Measurements from ENCODE around the gene BMERB1. TPM values are rescaled to one million over a fixed set of nuclear protein-coding genes. Genes with fewer than 3 reads are reported as not detected.

Gene BMERB1
- total and polyA plus RNA-seq, 4 donors: 5.6 to 33.3 (median 9.0) TPM

DNA sequence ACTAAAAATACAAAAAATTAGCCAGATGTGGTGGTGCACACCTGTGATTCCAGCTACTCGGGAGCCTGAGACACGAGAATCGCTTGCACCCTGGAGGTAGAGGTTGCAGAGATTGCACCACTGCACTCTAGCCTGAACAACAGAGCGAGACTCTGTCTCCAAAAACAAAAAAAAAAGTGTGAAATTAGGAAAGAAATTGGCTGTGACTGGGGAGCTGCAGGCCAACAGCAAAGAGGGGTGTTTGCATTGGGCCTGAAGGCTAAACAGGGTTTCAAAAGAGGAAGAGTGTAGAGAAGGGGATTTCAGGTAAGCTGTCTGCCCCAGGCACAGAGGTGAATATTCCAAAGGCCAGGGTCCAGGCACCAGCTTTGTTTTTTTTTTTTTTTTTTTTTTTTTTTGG is 9.4 kb downstream of the BMERB1 start (continued):
- TF ChIP-seq, protein P1, sequence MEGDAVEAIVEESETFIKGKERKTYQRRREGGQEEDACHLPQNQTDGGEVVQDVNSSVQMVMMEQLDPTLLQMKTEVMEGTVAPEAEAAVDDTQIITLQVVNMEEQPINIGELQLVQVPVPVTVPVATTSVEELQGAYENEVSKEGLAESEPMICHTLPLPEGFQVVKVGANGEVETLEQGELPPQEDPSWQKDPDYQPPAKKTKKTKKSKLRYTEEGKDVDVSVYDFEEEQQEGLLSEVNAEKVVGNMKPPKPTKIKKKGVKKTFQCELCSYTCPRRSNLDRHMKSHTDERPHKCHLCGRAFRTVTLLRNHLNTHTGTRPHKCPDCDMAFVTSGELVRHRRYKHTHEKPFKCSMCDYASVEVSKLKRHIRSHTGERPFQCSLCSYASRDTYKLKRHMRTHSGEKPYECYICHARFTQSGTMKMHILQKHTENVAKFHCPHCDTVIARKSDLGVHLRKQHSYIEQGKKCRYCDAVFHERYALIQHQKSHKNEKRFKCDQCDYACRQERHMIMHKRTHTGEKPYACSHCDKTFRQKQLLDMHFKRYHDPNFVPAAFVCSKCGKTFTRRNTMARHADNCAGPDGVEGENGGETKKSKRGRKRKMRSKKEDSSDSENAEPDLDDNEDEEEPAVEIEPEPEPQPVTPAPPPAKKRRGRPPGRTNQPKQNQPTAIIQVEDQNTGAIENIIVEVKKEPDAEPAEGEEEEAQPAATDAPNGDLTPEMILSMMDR (IDR thresholded peaks at IDR 0.05; ENCODE audit: low read depth, low read length, missing input control): no peak
- TF ChIP-seq FOXA1 (IDR thresholded peaks at IDR 0.05) (peak; percentile 23), EGR1 (IDR thresholded peaks at IDR 0.05; ENCODE audit: low read depth in 2 of 2) (no peak)
- TF ChIP-seq, protein P2, sequence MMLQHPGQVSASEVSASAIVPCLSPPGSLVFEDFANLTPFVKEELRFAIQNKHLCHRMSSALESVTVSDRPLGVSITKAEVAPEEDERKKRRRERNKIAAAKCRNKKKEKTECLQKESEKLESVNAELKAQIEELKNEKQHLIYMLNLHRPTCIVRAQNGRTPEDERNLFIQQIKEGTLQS (IDR thresholded peaks at IDR 0.05): peak; percentile 48
- TF ChIP-seq, protein P3, sequence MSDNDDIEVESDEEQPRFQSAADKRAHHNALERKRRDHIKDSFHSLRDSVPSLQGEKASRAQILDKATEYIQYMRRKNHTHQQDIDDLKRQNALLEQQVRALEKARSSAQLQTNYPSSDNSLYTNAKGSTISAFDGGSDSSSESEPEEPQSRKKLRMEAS (IDR thresholded peaks at IDR 0.05): peak; percentile 85

DNA sequence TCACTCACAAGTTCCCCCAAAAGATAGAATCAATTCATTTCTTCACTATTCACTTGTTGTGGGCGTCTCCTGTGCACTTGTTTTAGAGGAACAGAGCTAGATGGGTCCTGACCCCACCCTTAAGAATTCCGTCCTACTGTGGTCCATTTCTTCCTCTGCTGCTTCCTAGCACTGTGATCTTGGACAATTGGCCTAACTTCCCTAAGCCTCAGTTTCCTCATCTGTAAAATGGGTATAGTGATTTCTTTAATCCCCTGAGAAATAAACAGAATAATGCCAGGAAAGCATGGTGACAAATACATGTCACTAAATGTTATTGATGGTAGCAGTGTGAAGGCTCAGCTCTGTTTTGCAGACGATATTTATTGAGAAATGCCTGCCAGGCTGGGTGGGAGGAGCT is 9.9 kb downstream of the BMERB1 start:
- no peaks in the 10 kb centered on the region for H3K36me3 ChIP-seq (ENCODE audit: control insufficient read depth in 4 of 4, insufficient read depth in 3 of 4, low read depth in 1 of 4, low read length in 3 of 4)
- H3K27me3 ChIP-seq (ENCODE audit: control insufficient read depth in 4 of 4, insufficient read depth in 4 of 4, low read length in 3 of 4): no peaks in the 10 kb centered on the region
- peak overlapping the region; percentile 51 to 73 for H3K27ac ChIP-seq (ENCODE audit: low read depth in 1 of 2, low read length in 2 of 2)
- TF ChIP-seq EGR1 (IDR thresholded peaks at IDR 0.05; ENCODE audit: low read depth in 2 of 2): no peak
- TF ChIP-seq, protein P4, sequence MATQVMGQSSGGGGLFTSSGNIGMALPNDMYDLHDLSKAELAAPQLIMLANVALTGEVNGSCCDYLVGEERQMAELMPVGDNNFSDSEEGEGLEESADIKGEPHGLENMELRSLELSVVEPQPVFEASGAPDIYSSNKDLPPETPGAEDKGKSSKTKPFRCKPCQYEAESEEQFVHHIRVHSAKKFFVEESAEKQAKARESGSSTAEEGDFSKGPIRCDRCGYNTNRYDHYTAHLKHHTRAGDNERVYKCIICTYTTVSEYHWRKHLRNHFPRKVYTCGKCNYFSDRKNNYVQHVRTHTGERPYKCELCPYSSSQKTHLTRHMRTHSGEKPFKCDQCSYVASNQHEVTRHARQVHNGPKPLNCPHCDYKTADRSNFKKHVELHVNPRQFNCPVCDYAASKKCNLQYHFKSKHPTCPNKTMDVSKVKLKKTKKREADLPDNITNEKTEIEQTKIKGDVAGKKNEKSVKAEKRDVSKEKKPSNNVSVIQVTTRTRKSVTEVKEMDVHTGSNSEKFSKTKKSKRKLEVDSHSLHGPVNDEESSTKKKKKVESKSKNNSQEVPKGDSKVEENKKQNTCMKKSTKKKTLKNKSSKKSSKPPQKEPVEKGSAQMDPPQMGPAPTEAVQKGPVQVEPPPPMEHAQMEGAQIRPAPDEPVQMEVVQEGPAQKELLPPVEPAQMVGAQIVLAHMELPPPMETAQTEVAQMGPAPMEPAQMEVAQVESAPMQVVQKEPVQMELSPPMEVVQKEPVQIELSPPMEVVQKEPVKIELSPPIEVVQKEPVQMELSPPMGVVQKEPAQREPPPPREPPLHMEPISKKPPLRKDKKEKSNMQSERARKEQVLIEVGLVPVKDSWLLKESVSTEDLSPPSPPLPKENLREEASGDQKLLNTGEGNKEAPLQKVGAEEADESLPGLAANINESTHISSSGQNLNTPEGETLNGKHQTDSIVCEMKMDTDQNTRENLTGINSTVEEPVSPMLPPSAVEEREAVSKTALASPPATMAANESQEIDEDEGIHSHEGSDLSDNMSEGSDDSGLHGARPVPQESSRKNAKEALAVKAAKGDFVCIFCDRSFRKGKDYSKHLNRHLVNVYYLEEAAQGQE (IDR thresholded peaks at IDR 0.05): no peak
- TF ChIP-seq RAD21 (IDR thresholded peaks at IDR 0.05): no peak
- TF ChIP-seq, protein P2 (IDR thresholded peaks at IDR 0.05): no peak
- TF ChIP-seq GABPA (IDR thresholded peaks at IDR 0.05 in 1 of 2, conservative IDR thresholded peaks at IDR 0.05 in 1 of 2): no peak
- TF ChIP-seq TAF1 (conservative IDR thresholded peaks at IDR 0.05): no peak
- no peak for TF ChIP-seq FOXA1 (IDR thresholded peaks at IDR 0.05)
- no peak for TF ChIP-seq FOXA2 (IDR thresholded peaks at IDR 0.05)
- no peak for TF ChIP-seq NR2F2 (IDR thresholded peaks at IDR 0.05)
- TF ChIP-seq HNF4A (conservative IDR thresholded peaks at IDR 0.05): no peak
- no peak for TF ChIP-seq HNF4G (IDR thresholded peaks at IDR 0.05)
- TF ChIP-seq RXRA (IDR thresholded peaks at IDR 0.05): no peak
- TF ChIP-seq, protein P1 (IDR thresholded peaks at IDR 0.05; ENCODE audit: low read depth, low read length, missing input control): no peak
- TF ChIP-seq, protein P3 (IDR thresholded peaks at IDR 0.05): no peak
- TF ChIP-seq JUND (IDR thresholded peaks at IDR 0.05): no peak
- no peak for TF ChIP-seq SP1 (IDR thresholded peaks at IDR 0.05)
- no peak for TF ChIP-seq YY1 (IDR thresholded peaks at IDR 0.05)
- H3K9me3 ChIP-seq (ENCODE audit: control insufficient read depth in 4 of 4, low read length in 3 of 4): no peaks in the 10 kb centered on the region
- WGBS: 69% methylated on average over 3 of the region's 3 CpGs
- H3K4me3 ChIP-seq (ENCODE audit: low read depth in 1 of 3, low read length in 3 of 3): no peak overlapping the region
- H3K4me1 ChIP-seq (ENCODE audit: control insufficient read depth in 4 of 4, insufficient read depth in 4 of 4, low read length in 3 of 4): peaks cover 0 to 34% (median 19%) of the 10 kb centered on the region in 4 donors
- DNase-seq (ENCODE audit: low spot score): no peak
- no peak overlapping the region for H3K9ac ChIP-seq (ENCODE audit: low read depth in 1 of 2, low read length in 2 of 2)
